Chondrocyte (in vitro differentiated cells): Measurements from ENCODE around the gene IQCK. TPM values are rescaled to one million over a fixed set of nuclear protein-coding genes. Genes with fewer than 3 reads are reported as not detected.

Experiments used
- DNase-seq: peaks from one replicate; pipeline ENCODE4 v3.0.0; 2021; ENCODE audit warnings: mixed read lengths, low spot score
- H3K27ac Mint-ChIP-seq: one replicate; pipeline ENCODE4 v1.8.0; 2021; ENCODE audit warnings: mild to moderate bottlenecking, moderate library complexity, mixed read lengths; ENCODE audit not compliant: unreplicated experiment
- H3K27me3 Mint-ChIP-seq: 2 replicates; pipeline ENCODE4 v1.8.0; 2021; ENCODE audit warnings: low read depth, mixed read lengths
- H3K36me3 Mint-ChIP-seq: 2 replicates; pipeline ENCODE4 v1.8.0; 2021; ENCODE audit warnings: low read depth, mixed read lengths
- H3K4me1 Mint-ChIP-seq: 2 replicates; pipeline ENCODE4 v1.8.0; 2021; ENCODE audit warnings: low read depth, mild to moderate bottlenecking, mixed read lengths
- H3K4me3 Mint-ChIP-seq: one replicate; pipeline ENCODE4 v1.8.0; 2021; ENCODE audit warnings: mild to moderate bottlenecking, moderate library complexity, mixed read lengths; ENCODE audit not compliant: unreplicated experiment
- H3K9me3 Mint-ChIP-seq: 2 replicates; pipeline ENCODE4 v1.8.0; 2021; ENCODE audit warnings: low read depth, mixed read lengths
- CTCF ChIP-seq: fragments of 200-600 bp; sonication (generic); IDR thresholded peaks from 2 replicates; pipeline ENCODE4 v1.5.0; 2021; ENCODE audit warnings: antibody characterized with exemption, mild to moderate bottlenecking, moderate library complexity
- total RNA-seq: library from RNA; stranded (reverse); gene quantifications from 3 replicates; pipeline ENCODE4 v1.2.1, GENCODE V29; 2021

IQCK gene
- total RNA-seq, 1 donor from 2014 or later: 3.8 TPM

DNA sequence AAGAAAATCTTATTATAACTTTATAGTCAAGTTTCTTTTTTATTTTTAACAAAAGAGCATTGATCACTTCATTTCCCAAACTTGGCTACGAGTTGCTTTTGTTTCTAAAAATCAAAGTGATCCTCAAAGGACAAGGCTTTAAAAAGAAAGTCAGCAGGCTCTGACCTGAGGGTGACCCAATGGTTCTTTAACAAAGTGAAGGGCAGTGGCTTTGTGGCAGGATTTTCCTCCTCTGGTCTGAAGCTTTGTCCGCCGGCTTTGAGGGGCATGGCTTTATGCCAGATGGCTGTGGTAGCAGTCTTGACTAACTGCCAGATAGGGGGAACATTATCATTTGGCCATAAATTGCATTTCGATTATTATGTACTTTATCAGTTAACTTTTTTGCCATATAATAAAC lies 28.5 kb downstream of the IQCK start:
- Mint-ChIP-seq H3K4me3 (no peak overlapping the region), H3K36me3 (no peaks in the 10 kb centered on the region), H3K4me1 (peaks cover 16% of the 10 kb centered on the region), H3K27me3 (no peaks in the 10 kb centered on the region), H3K27ac (no peak overlapping the region), H3K9me3 (no peaks in the 10 kb centered on the region)
- TF ChIP-seq CTCF: no peak
- no peak for DNase-seq

DNA sequence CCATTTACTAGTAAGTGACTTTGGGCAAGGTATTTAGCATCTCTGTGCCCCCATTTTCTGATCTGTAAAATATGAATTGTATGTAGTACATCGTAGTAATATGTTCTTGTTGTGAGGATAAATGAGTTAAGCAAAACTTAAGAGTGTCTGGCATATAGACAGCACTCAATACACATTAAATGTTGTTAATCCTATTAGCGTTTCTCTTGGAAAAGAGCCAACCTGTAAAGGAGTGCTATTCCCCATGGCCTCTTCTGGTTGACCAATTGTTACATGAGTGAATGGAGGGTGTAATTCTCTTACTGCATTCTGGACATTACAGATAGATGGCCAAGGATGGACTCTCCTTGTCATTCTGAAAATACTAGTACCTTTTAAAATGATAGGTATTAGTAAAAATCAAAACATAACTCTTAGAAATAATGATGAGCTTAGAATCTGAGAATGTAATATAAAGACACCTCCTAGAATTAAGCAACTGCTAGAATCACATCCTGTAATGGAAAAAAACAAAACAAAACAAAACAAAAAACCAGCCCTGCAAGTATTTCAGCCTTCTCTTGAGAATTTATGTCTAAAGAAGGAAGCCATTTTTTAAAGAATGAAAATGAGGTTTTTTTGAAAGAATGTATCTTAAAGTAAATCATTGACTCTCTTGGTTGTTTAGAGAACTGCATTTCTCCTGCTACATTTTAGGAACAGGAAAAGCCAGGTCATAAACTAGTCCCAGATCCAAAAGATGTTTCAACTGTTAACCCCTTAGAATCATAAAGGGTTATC lies 30.5 kb downstream of the IQCK start:
- no peaks in the 10 kb centered on the region for H3K27me3 Mint-ChIP-seq
- no peak for DNase-seq

GRCh38 chr16:19749571-19750080 lies 31.6 kb downstream of the IQCK start:
- Mint-ChIP-seq H3K9me3 (no peaks in the 10 kb centered on the region), H3K4me3 (no peak overlapping the region), H3K27ac (no peak overlapping the region), H3K4me1 (peaks cover 16% of the 10 kb centered on the region), H3K27me3 (no peaks in the 10 kb centered on the region), H3K36me3 (no peaks in the 10 kb centered on the region)
- no peak for DNase-seq
- no peak for TF ChIP-seq CTCF

More for the DNA sequence above, 30.5 kb downstream of the IQCK start:
- peaks cover 16% of the 10 kb centered on the region for H3K4me1 Mint-ChIP-seq
- H3K36me3 Mint-ChIP-seq: no peaks in the 10 kb centered on the region
- H3K4me3 Mint-ChIP-seq: no peak overlapping the region
- H3K27ac Mint-ChIP-seq: peak overlapping the region; percentile 22
- H3K9me3 Mint-ChIP-seq: no peaks in the 10 kb centered on the region
- no peak for TF ChIP-seq CTCF

GRCh38 chr16:19751478-19752385 lies 33.7 kb downstream of the IQCK start:
- Mint-ChIP-seq H3K4me1 (peaks cover 16% of the 10 kb centered on the region), H3K27ac (no peak overlapping the region), H3K9me3 (no peaks in the 10 kb centered on the region), H3K36me3 (no peaks in the 10 kb centered on the region), H3K27me3 (no peaks in the 10 kb centered on the region), H3K4me3 (no peak overlapping the region)
- DNase-seq: no peak
- no peak for TF ChIP-seq CTCF
